Fibroblast of mammary gland (primary cell): ENCODE measurements around the gene SAFB2.
A peak's percentile ranks its signal among the peaks of the same experiment; 100 is the strongest.

Experiments
- DNase-seq: peaks from one replicate; pipeline ENCODE4 v3.0.0-alpha.2; 2010; ENCODE audit warnings: low read depth
- H3K4me3 ChIP-seq: 2 replicates; pipeline ENCODE4 v1.5.1; 2011; ENCODE audit warnings: low read depth, mild to moderate bottlenecking, low read length, moderate library complexity; ENCODE audit not compliant: control insufficient read depth
- TF ChIP-seq, protein P1 (sequence below): conservative IDR thresholded peaks from 2 replicates; pipeline ENCODE4 v1.5.1; 2011; ENCODE audit warnings: low read depth, low read length, inconsistent platforms; ENCODE audit not compliant: control insufficient read depth, insufficient read depth

Gene SAFB2

DNA sequence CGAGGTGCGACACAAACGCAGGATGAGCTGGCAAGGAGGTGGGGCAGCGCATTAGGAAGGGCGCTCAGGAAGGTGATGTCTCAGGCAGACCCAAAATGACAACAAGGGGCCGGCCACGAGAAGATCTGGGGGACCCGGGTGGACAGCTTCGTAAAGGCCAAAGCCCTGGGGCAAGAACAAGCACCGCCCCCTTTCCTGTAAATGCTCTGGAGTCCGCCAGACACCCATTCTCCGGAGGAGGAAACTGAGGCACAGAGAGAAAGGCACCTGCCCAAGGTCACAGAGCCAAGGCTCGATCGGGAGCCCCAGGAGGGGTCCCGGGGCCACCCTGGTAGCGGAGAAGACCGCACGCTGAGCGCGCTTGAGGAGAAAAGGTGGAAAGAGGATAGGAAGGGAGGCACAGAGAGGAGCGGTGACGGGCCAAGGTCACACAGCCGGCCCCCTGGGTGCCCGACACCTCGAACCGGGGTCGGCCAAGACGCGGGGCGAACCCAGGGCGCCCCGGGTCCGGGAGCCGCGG lies 571 bp downstream of the SAFB2 start:
- H3K4me3 ChIP-seq = peak overlapping the region; percentile 97
- DNase-seq = no peak
- TF ChIP-seq, protein P1, sequence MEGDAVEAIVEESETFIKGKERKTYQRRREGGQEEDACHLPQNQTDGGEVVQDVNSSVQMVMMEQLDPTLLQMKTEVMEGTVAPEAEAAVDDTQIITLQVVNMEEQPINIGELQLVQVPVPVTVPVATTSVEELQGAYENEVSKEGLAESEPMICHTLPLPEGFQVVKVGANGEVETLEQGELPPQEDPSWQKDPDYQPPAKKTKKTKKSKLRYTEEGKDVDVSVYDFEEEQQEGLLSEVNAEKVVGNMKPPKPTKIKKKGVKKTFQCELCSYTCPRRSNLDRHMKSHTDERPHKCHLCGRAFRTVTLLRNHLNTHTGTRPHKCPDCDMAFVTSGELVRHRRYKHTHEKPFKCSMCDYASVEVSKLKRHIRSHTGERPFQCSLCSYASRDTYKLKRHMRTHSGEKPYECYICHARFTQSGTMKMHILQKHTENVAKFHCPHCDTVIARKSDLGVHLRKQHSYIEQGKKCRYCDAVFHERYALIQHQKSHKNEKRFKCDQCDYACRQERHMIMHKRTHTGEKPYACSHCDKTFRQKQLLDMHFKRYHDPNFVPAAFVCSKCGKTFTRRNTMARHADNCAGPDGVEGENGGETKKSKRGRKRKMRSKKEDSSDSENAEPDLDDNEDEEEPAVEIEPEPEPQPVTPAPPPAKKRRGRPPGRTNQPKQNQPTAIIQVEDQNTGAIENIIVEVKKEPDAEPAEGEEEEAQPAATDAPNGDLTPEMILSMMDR = no peak

DNA sequence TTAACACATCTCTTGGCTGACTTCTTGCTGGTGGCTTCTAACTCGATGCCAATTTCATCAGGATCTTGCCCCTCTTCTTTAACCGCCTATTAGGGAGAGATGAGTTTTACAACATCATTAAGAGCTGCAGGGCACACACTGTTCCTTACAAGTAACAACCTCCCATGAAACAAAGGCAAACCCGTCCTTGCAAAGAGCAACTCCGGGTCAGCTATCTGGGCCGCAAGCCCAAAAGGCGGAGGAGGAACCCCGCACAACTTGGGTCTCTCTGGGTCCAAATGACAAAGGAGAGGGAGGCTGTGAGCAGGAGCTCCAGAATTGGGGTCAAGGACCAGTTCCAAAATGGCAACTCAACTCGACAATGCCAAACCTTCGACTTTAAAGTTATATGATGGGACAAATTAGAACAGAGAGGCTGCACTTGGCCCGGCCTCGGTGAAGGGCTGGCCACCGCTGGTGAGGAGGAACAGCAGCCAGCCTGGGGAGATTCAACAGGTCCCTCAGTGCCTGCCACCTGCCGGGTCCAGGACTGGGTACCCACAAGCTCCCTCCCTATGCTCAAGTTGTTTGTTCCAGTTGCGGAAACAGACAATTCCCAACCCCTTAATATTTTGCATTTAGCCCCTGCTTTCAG lies 1.1 kb downstream of the SAFB2 start:
- no peak for DNase-seq
- TF ChIP-seq, protein P1 = no peak
- H3K4me3 ChIP-seq = peak overlapping the region; percentile 97

DNA sequence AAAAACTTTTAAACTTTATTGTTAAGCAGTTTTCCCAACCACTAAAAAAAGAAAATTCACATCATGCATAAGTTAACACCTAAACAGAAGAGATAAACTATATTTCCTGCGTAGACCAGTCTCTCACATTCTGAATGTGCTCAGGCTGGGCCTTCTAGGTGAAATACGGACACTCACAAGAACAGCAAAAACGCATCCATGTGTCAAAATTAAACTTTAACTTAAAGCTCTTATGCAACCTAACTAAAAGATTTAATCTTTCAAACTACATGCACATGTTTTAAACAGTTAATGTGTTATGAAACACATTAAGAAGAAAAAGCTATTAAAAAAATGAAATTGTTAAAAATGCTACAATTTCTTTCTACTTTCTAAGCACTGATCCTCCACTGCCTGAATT lies 2.6 kb downstream of the SAFB2 start:
- TF ChIP-seq, protein P1 = no peak
- H3K4me3 ChIP-seq = no peak overlapping the region

DNA sequence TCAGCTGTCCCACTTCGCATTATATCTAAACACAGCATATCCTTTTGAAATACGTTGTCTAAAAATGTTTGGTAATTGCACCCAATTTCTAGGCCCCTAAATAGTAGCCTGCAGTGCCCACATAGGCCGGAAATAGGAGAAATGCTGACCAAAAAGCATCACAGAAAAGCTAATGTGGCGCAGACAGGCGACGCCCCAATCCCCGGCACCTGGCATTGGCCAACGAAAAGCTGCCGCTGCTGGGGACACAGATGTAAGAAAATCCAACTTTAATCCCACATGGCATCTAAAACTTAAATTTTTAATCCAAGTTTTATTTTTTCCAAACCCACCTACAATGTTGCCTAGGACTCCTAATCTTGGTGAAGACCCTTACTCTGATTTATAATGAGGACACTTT lies 4.0 kb downstream of the SAFB2 start:
- TF ChIP-seq, protein P1 = no peak
- H3K4me3 ChIP-seq = no peak overlapping the region
- DNase-seq = no peak

More for the DNA sequence above, 2.6 kb downstream of the SAFB2 start:
- DNase-seq = no peak

DNA sequence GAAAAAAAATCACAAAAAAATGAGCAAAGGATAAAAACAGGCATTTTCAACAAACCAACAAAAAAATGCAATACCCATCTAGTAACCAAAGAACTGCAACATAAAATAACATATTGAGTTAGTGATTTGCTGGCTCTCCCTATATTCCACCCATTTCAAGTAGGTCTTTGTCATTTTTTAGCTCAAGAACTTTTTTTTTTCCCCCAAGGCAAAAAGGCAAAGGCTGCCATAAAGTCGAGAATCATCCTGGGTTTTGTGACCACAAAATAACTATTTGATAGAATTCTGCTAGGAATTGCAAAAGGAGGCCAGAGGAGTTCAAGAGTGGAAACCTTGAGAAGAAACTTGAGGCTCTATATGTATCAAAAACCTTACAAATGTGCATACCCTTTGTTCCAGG lies 5.5 kb downstream of the SAFB2 start:
- no peak overlapping the region for H3K4me3 ChIP-seq
- no peak for DNase-seq

DNA sequence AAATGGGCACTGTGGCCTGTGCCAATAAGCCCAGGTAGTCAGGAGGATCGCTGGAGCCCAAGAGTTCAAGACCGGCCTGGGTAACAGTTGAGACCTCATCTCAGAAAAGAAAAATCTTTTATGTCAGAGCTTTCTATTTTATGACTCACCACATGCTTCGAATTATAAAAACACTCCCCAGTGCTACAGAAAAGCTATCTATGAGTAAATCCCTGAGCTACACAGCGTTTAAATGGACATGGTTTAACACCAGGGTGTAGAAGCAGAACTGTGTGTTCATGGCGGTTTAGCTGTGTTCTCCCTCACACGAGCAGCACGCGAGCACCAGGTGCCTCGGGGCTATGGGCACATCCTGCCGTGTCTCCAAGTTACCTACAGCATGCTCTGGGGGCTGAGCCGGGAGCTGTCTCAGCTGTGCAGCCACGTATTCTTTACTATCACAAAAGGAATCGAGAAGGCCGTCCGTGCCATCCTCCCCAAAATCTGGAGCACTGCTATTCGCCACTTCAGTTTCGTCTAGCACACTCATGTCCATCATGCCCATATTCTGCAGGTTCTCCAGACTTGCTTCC lies 6.7 kb downstream of the SAFB2 start:
- TF ChIP-seq, protein P1 = no peak
- DNase-seq = peak; percentile 30
- no peak overlapping the region for H3K4me3 ChIP-seq

More for the DNA sequence above, 5.5 kb downstream of the SAFB2 start:
- TF ChIP-seq, protein P1 = no peak
